GM20431 (cell line): ENCODE data around the gene ARSD.
"Not testable (repeated sequence)": the region's sequence is repeated elsewhere in the genome, so short reads cannot be mapped to it uniquely, and the experiment has no call there.

ENCODE experiments used
- in situ Hi-C: fragments of 300-500 bp; cut with MseI, MboI; formaldehyde crosslinking; loops from one replicate; pipeline ENCODE4 v1.15.0; 2020; ENCODE audit warnings: low sequenced_read_pairs; ENCODE audit not compliant: unreplicated experiment

The ARSD gene, protein sequence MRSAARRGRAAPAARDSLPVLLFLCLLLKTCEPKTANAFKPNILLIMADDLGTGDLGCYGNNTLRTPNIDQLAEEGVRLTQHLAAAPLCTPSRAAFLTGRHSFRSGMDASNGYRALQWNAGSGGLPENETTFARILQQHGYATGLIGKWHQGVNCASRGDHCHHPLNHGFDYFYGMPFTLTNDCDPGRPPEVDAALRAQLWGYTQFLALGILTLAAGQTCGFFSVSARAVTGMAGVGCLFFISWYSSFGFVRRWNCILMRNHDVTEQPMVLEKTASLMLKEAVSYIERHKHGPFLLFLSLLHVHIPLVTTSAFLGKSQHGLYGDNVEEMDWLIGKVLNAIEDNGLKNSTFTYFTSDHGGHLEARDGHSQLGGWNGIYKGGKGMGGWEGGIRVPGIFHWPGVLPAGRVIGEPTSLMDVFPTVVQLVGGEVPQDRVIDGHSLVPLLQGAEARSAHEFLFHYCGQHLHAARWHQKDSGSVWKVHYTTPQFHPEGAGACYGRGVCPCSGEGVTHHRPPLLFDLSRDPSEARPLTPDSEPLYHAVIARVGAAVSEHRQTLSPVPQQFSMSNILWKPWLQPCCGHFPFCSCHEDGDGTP

DNA sequence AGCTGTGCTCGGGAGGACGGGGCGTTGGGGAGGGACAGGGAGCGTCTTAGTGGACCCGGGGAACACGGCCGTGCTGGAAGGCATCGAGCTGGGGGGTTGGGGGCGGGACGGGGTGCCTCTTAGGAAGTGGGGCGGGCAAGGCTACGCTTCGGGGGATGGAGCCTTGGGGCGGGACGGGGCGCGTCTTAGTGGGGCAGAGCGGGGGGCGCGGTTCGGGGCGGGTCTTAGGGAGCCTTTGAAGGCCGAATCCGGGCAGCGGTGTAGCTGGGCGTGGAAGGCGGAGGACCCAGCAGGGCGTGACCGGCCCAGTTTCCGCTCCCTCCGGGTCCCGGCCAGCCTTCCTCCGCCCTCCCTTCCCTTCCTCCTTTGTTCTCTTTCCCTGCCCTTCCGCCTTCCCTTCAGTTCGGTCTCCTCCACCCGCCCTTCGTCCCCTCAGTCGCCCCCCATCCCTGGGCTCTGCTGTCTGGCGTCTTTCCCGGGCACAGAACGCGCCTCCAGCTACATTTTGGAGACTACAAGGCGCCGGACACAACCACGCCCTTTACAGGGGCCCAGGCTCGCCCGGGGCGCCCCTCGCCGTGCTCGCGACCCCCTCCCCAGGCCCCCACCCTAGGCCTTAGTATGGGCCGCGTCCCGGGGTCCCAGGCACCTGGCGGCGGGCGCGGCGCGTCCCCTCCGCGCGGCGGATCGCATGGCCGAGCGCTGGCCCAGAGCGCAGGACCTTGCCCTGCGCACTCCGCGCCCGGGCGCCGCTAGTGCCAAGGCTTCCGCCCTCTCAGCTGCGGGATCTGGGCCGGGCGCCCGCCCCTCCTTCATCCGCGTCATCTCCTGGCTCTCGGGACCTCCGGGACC, at the start of gene ARSD:
TSS of gene ARSD (minus strand) at position 757 of the 852 bp plus-strand sequence. CDS start at position 693, 64 bp downstream.
- in situ Hi-C loops: no loop called here

DNA sequence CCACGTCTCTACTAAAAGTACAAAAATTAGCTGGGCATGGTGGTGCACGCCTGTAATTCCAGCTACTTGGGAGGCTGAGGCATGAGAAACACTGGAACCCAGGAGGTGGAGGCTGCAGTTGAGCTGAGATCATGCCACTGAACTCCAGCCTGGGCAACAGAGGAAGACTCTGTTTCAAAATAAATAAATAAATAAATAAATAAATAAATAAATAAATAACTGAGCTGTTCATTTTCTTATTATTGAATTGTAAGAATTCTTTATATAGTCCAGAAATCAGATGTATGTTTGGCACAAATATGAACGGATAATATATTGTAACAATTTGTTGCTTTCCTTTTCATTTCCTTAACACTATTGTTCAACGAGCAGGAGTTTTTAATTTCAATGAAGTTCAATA, 49.5 kb upstream of the ARSD start:
- in situ Hi-C loops: not testable (repeated sequence)

DNA sequence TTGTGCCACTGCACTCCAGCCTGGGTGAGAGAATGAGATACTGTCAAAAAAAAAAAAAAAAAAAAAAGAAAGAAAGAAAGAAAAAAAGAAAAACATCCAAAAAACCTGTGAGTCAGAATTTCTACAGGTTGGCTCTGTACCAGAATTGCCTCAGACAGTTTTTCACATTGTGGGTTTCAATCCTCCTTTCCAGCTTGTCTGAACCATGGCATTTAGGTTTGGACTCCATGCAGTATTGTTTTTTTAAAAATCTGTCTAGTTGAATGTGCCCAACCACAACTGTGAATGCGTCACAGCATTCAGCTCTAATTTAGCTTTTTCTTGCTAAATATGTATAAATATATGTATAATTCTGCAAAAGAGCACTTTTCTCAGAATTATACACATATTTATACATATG, 45.8 kb upstream of the ARSD start:
- in situ Hi-C loops: no loop called here

DNA sequence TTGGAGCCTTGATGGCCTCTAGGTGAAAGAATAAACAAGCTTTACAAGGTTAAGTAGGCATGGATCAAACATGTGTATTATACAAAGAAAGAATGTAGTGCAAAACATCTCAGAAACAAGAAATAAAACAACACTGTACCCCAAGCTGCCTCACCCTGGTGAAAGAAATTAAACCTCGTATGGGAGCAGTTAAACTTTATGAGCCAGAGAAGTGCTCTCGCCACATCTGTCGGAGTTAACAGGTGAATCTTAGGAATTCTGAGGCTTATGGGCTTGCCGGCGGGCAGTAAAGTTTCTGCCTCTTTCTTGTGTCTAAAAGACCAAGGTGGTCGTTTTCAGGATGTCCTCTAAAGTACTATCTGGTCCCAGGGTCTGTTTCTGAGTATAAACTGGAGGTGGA, 43.3 kb upstream of the ARSD start:
- in situ Hi-C loops: no loop called here

DNA sequence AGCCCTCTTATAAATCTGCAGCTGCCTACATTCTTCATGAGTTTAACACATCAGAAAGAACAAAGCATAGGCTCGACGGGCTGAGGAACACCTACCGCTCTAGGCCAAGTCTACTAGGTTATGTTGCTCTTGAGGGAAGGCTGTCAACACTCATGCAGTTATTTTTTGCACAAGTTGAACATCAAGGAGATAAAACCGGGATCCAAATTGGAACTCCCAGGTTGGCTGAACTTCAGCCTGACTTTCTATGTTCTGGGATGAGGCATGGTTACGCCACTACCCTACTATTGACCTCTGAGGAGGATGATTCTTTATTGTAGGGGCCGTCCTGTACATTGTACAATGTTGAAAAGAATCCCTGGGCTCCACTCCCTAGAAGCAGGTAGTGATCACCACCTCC, 39.9 kb upstream of the ARSD start:
- in situ Hi-C loops: no loop called here

DNA sequence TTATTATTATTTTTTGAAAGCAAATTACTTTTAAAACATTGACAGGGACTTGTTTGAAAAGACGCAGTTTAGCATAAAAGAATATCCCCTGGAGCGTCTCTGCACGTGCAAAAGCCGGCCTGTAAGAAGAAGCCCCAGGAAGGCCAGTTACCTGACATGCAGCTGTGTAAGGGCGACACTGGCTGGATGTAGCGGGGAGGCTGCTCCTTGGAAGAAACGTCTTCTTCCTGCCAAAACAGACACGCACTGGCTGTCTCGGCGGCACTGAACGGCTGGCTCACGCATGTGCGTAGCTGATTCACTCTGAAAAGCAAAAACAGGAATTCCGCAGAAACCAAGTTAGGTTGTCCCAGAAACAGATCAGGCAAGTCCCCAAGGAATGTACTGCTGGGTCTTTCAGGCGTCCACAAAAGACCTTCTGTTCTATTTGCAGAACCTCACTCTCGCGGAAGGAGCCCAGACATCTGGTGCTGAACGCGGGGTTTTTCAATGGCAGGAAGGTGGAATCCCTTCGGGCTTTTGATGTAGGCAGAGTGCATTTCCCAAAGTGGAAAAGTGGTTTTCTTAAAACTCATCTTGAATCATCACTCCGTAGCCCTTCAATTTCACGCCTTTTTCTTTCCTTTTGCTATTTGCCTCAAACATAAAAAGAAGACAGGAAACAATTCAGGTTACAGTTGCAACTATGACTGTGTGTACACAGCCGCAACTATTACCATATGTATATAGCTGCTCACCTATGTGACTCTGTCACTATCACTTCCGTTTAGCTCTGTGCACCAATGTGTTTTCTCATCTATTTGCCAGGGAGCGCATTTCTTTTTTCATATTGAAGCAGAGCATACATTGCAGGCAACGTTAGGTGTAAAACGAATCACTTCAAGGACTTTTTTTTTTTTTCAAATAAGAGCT, 39.1 kb upstream of the ARSD start:
- in situ Hi-C loops: no loop called here

DNA sequence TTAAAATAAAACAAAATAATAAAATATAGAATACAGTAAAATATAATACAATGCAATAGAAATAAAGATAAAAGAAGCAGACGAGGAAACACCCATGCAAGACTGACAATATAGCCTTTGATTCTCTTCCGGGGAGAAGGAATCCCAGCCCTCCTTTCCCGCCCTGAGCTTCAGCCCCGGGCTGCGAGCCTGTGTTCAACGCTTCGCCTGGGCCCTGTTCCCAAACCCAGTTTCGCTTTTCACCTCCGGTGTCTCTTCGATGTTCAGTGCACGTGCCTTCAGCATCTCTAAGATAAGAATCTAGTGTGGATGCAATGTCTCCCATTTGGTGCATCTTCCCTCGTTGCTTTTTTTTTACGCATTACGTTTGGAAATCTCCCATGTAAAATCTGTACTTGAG, 38.4 kb upstream of the ARSD start:
- in situ Hi-C loops: no loop called here

DNA sequence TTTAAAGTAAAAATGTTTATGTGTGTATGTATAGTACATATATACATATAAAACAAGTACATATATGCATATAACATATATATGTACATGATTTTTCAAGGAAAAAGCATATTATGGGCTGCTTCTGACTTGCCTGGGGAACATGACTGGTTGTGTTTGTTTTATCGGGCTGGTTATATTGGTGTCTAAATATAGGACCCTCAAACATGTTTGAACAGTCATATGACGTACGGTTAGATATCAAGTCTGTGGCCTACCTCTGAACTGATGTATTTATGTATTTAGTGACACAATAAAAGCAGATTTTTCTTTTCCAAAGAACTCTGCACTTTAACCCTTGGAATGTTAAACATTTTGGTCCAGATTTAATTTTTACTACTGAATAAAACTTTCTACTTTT, 37.9 kb upstream of the ARSD start:
- in situ Hi-C loops: no loop called here

DNA sequence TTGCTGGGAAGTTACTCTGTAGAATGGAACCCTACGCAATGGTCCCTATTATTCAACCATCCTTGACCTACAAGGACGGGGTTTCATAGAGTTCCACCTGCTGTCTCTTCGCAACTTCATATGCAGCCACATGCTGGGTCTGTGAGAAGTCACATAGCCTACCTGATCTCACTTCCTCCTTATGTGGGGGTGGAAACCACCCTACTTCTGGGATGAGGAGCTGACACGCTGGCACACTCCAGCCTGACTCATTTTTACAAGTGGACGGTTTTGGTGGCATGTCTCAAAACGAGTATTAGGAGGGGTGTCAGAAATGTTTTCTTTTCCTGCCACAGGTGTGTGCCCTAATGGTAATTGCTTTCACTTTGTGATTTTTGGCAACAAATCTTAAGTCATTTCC, 36.8 kb upstream of the ARSD start:
- in situ Hi-C loops: no loop called here

DNA sequence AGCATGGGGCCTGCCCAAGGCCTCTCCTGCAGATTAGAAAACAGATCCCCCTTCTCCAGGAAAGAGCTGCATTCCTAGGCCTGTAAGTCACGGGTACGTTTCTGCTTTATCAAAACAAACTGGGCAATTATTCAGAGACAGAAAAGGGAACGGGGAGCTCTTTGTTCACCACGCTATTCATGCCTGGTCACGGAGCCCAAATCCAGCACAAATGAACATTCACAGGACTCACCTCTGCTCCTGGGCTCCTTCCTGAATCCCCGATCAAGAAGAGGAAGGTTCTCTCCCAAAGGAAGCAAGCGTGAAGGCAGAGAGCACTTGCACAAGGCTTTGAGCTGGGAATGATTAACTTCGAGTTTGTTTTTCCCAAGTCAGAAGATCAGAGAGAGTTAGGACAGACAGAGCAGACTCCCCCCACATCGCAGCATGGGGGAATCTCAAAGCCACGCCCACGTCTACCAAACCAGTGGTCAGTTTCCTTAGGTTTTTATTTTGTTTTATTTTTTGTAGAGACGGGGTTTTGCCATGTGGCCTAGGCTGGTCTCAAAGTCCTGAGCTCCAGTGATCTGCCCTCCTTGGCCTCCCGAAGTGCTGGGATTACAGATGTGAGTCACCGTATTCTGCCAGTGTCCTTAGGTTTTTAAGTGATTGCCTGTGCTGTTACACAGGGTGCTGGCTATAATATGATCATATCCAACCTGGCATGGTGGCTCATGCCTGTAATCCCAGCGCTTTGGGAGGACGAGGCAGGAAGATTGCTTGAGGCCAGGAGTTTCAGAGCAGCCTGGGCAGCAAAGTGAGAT, 35.1 kb upstream of the ARSD start:
- in situ Hi-C loops: not testable (repeated sequence)

DNA sequence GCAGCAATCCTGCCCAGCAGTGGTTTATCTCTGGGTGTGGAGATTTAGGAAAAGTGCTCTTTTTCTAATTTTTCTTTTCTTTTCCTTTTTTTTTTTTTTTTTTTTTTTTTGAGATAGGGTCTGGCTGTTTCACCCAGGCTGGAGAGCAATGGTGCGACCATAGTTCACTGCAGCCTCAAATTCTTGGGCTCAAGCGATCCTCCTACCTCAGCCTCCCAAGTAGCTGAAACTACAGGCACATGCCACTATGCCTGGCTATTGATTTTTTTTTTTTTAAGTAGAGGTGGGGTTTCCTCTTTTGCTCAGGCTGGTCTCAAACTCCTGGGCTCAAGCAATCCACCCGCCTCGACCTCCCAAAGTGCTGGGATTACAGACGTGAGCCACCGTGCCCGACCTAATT, 34.3 kb upstream of the ARSD start:
- in situ Hi-C loops: not testable (repeated sequence)

DNA sequence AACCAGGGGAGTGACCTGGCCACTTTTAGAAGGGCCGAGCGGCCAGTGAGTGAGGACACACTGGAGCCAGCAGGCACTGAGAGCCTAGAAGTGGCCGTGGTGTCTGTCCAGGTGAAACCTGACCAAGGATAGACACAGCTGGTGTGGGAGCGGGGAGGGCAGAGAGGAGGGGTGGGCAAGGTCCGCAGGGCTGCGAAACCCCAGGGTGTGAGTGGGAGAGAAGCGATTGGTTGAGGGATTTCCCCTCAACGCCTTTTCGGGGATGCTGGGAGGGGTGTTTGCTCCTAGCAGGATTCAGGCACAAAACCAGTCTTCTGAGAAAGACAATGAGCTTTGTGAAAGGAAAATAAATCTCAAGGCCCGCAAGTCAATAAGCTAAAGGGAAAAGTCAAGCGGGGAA, 33.2 kb upstream of the ARSD start:
- in situ Hi-C loops: no loop called here

DNA sequence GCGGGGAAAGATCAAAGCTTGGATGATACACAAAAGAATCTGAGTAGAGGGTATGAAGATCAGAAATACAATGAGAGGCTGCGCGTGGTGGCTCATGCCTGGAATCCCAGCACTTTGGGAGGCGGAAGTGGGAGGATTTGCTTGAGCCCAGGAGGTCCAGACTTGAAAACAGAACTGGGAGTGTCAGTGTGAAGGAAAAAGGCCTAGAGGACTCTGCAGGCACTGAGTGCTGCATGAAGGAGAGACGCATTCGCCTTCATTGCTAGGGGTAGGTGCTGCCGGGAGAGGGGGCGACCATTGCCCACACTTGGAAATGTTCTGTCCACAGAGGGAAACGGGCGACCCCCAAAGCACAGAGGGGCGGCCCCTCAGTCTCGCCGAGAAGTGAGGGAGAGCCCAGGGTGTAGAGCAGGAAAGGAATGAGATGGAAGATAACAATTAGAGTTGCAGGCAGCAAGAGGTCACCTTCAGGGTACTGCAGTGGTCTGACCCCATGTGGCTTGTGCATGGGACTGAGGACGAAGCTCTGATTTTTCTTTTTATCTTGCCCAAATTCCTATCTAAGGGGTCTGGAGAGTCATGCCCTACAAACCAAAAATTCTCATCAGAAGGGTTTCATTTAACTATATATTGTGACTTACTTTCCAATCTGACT, 31.8 kb upstream of the ARSD start:
- in situ Hi-C loops: no loop called here

DNA sequence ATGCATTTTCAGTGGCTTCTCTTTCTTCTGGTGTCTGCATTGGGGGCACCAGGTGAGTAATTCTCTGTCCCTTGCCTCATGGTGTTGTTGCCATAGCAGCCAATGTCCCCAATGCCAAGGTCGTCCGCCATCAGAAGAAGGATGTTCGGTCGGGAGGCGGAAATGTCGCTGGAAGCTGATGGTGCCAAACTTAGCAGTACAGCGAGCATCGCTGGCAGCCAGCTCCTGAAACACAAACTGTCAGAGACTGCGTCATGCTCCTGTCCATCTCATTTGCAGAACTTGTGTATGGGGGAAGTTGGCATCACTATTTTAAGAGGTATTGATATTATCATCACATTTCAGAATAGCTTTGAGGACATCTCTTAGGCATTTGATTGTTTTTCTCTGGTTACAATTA, 29.1 kb upstream of the ARSD start:
- in situ Hi-C loops: no loop called here

DNA sequence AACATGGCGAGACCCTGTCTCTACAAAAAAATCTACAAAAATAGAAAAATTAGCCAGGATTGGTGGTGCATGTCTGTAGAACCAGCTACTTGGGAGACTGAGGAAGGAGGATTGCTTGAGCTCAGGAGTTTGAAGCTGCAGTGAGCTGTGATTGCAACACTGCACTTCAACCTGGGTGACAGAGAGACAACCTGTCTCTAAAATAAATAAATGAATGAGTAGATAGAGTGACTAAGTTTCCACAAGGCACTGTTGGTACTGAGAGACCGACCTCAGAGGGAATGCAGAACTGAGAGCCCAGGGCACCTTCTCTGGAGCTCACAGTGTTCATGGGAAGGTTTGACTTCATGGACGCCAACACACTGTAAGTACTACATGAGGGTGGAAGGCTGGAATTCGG, 26.7 kb upstream of the ARSD start:
- in situ Hi-C loops: no loop called here

DNA sequence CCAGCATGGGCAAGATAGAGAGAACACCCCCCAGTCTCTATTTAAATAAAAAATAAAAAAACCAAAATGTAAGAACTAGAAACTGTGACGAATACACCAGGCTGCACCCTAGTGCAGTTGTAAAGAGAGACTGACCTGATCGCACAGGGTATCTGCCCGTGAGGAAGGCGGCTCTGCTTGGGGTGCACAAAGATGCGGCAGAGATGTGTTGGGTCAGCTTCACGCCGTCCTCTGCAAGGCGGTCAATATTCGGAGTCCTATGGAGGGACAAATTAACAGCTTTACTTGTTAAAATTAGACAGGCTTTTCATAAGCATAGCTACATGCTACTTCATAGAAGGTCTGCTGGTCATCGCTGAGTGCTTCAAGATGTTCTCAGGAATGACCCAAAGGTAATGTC, 26.1 kb upstream of the ARSD start:
- in situ Hi-C loops: no loop called here

DNA sequence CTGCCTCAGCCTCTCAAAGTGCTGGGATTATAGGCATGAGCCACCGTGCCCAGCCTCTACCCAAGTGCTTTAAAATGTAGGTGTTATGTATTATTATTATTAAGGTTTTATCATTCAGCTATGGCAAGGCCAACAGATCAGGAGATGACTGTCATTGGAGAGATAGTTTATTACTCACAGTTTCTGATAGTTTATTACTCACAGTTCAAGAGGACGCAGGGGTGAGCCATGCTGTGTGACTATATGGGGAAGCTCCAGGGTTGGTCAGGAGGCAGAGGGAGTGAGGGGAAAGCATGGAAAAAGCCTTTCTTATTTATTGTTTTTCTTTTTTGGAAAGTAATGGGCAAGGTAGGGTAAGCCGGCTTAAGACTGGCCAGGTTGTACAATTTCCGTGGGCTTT, 25.4 kb upstream of the ARSD start:
- in situ Hi-C loops: no loop called here

DNA sequence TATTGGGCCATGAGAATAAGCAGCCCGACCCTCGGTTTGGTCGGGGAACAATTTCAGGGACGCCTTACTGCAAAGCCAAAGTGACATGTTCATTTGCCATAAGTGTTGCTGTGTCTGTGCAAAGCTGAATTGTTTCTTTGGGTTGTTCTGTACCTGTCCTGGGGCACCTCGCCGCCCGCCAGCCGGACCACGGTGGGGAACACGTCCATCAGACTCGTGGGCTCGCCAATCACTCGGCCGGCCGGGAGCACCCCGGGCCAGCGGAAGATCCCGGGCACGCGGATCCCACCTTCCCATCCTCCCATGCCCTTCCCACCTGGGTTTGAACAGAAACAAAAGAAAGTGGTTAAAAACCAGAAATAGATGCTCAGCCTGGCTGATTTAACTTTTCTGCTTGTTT, 8.8 kb upstream of the ARSD start:
- in situ Hi-C loops: not testable (repeated sequence)
